Vagina (tissue), 2 donors: ENCODE results near the gene PLPP2.
"Not testable (repeated sequence)": the region's sequence is repeated elsewhere in the genome, so short reads cannot be mapped to it uniquely, and the experiment has no call there.

Experiments used
- CTCF ChIP-seq, 3 experiments: fragments of 450-650 bp in 2 of 3; fragments of 200-600 bp in 1 of 3; sonication (generic) in 1 of 3; IDR thresholded peaks; one replicate each; pipeline ENCODE4 v1.5.1; 2017 to 2019; ENCODE audit warnings: antibody characterized with exemption in 3 of 3, mild to moderate bottlenecking in 2 of 3, moderate library complexity in 2 of 3
- POLR2A ChIP-seq, 2 donors: fragments of 450-650 bp; IDR thresholded peaks; one replicate each; pipeline ENCODE4 v1.6.1; 2017; ENCODE audit warnings: antibody characterized with exemption in 2 of 2, mild to moderate bottlenecking in 2 of 2, moderate library complexity in 2 of 2

- TF ChIP-seq POLR2A, CTCF (IDR thresholded peaks at IDR 0.05): not testable (repeated sequence)
Measured at GRCh38 chr19:270766-271318, 20.4 kb downstream of the PLPP2 start.
